ENCODE data around the gene ZNF667.

ZNF667 gene

DNA sequence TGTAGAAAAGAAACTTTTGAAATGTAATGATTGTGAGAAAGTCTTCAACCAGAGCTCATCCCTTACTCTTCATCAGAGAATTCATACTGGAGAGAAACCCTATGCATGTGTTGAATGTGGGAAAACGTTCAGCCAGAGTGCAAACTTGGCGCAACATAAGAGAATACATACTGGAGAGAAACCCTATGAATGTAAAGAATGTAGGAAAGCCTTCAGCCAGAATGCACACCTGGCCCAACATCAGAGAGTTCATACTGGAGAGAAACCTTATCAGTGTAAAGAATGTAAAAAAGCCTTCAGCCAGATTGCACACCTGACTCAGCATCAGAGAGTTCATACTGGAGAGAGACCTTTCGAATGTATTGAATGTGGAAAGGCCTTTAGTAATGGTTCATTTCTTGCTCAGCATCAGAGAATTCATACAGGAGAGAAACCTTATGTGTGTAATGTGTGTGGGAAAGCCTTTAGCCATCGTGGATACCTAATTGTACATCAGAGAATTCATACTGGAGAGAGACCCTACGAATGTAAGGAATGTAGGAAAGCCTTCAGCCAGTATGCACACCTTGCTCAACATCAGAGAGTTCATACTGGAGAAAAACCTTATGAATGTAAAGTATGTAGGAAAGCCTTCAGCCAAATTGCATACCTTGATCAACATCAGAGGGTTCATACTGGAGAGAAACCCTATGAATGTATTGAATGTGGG lies 53.7 kb downstream of the ZNF667 start:
- Mint-ChIP-seq H3K27me3 (no peaks in the 10 kb centered on the region), H3K4me1 (ENCODE audit: low read depth in 2 of 2) (no peaks in the 10 kb centered on the region), H3K27ac (no peak overlapping the region), H3K36me3 (ENCODE audit: insufficient read depth) (peaks cover 5% of the 10 kb centered on the region), H3K4me3 (no peak overlapping the region), H3K9me3 (peaks cover 13 to 18% of the 10 kb centered on the region in 2 donors)
- no peak for DNase-seq
- no peak for ATAC-seq (replicated peaks)

DNA sequence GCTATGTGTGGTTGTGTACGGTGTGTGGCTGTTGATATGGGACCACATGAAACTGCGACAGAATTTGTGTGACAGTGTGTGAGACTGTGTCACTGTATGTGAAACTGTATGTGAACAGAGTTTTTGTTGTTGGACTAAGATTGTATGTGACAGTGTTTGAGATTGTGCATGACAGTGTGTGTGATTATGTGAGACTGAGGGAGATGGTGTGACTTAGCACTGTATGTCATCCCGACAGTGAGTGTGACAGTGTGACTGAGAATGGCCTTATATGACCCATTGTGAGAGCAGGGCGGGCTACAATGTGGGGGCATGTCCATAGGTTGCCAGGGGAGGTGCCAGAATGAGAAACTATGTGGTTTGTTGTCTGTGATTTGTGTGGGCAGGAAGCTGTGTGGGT lies 72.1 kb downstream of the ZNF667 start:
- DNase-seq (no peak), ATAC-seq (replicated peaks) (no peak)
- Mint-ChIP-seq H3K4me1 (ENCODE audit: low read depth in 2 of 2) (peaks cover 20 to 21% of the 10 kb centered on the region in 2 donors), H3K27me3 (no peaks in the 10 kb centered on the region), H3K36me3 (ENCODE audit: insufficient read depth) (peaks cover 48% of the 10 kb centered on the region), H3K4me3 (peak overlapping the region; percentile 82 to 89), H3K9me3 (peaks cover 19 to 38% of the 10 kb centered on the region in 2 donors), H3K27ac (peak overlapping the region; percentile 87 to 96)

DNA sequence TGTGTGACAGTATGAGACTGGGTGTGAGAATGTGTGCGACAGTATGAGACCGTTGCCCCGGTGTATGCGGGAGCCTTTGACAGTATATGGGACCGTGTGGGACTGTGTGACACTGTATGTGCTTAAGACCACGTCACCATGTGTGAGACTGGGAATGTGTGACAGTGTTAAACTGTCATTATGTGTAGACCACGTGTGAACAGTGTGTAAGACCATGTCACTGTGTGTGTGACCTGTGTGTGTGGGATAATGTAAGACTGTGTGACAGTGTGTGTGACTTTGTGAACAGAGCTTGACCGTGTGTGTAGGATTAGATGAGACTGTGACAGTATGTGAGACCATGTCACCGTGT lies 72.5 kb downstream of the ZNF667 start:
- H3K36me3 Mint-ChIP-seq (ENCODE audit: insufficient read depth) = peaks cover 44% of the 10 kb centered on the region
- H3K9me3 Mint-ChIP-seq = peaks cover 19 to 39% of the 10 kb centered on the region in 2 donors
- H3K4me1 Mint-ChIP-seq (ENCODE audit: low read depth in 2 of 2) = peaks cover 20 to 21% of the 10 kb centered on the region in 2 donors
- DNase-seq (peak in 1 of 3 experiments; percentile 19), ATAC-seq (replicated peaks) (peak; percentile 36)
- H3K27me3 Mint-ChIP-seq = no peaks in the 10 kb centered on the region
- peak overlapping the region; percentile 82 to 89 for H3K4me3 Mint-ChIP-seq
- peak overlapping the region; percentile 87 to 96 for H3K27ac Mint-ChIP-seq

DNA sequence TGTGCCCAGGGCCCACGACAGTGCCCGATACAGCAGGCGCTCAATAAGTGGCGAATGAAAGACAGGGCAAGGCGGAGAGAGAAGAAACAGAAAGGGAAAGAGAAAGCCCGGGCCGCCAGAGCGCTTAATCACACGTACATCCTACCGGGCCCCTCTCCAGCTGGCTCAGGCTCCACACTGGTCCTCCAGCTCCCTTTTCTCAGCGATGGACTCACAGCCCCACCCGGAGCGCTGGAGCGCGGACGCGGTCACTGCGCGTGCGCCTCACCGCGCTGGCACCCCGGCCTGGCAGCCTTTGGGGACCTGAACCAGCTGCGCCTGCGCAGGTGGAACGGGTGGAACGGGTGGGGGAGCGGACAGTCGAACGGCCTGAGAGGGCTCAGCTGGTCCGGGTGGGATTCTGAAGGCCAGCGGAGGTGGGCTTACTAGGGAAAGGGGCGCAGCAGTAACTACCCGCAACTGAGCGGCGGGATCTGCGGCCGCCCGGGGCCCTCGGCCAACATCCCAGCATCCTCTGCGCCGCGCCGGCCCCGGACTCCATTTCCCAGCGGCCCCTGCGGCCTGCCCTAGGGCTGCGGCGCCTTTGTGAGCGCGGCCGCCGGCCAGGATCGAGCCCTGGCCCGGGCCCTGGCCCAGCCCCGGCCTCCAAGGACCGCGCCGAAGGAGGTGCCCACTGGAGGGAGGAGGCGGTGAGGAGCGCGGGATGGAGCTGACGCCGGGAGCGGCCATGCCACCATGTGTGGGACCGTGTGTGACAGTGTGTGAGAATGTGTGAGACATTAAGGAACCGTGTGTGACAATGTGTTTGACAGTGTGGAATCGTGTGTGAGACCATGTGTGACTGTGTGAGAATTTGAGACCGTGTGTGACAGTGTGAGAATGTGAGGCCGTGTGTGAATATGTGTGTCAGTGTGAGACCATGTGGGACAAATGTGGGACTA lies 73.1 kb downstream of the ZNF667 start, which contains the start of gene ZNF583:
TSS of gene ZNF583 (plus strand) at position 569 of the 941 bp plus-strand sequence. CDS start 2,783 bp downstream, outside the sequence.
- Mint-ChIP-seq H3K36me3 (ENCODE audit: insufficient read depth) (peaks cover 39% of the 10 kb centered on the region), H3K4me3 (peak within 1 kb of the TSS; percentile 82 to 89), H3K27ac (peak within 1 kb of the TSS; percentile 87 to 96), H3K27me3 (no peaks in the 10 kb centered on the region), H3K9me3 (peaks cover 18 to 37% of the 10 kb centered on the region in 2 donors), H3K4me1 (ENCODE audit: low read depth in 2 of 2) (peaks cover 20 to 21% of the 10 kb centered on the region in 2 donors)
- DNase-seq (peak; percentile 89 to 90 (median 89)), ATAC-seq (replicated peaks) (peak; percentile 81)

DNA sequence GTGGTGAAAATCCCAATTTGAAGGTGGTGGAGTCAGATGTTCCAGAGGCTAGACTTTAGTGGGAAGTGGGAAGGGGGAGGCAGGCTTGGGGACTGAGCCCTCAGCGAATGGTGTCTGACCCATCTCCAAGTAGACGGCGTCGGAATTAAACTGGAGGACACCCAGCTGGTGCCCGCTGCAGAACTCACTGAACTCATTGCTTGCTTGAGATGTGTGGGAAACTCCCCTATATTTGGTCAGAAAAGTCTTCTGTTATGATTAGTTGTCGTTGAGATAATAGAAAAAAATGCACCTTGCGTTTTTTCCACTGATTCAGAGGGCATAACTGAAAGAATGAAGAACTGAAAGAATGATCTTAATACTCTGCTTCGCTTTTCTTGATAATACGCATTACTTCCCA lies 73.9 kb downstream of the ZNF667 start:
- peaks cover 36% of the 10 kb centered on the region for H3K36me3 Mint-ChIP-seq (ENCODE audit: insufficient read depth)
- H3K4me3 Mint-ChIP-seq = peak overlapping the region; percentile 82 to 89
- H3K4me1 Mint-ChIP-seq (ENCODE audit: low read depth in 2 of 2) = peaks cover 20 to 21% of the 10 kb centered on the region in 2 donors
- H3K9me3 Mint-ChIP-seq = peaks cover 15 to 30% of the 10 kb centered on the region in 2 donors
- no peak for DNase-seq
- no peaks in the 10 kb centered on the region for H3K27me3 Mint-ChIP-seq
- no peak for ATAC-seq (replicated peaks)
- peak overlapping the region; percentile 87 to 96 for H3K27ac Mint-ChIP-seq

DNA sequence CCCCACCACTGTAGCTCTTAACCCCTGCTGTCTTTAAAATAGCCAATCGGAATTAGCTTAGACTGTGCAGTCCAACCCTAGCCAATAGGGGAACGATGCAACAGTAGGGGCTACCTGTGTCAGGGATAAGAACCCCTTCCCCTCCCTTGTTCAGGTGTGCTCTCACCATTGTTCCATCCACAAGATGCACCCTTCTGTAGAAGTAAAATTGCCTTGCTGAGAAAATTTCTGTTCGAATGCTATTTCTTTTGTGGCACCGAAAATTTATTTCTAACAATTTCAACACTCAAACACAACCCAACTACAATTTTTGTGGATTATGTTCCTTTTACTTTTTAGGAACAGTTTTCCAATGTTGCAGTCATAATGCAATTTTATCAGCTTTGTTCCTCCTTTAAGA lies 76.7 kb downstream of the ZNF667 start:
- H3K36me3 Mint-ChIP-seq (ENCODE audit: insufficient read depth) = peaks cover 27% of the 10 kb centered on the region
- H3K27me3 Mint-ChIP-seq = no peaks in the 10 kb centered on the region
- DNase-seq = no peak
- ATAC-seq (replicated peaks) = no peak
- no peak overlapping the region for H3K27ac Mint-ChIP-seq
- peaks cover 17 to 26% of the 10 kb centered on the region in 2 donors for H3K9me3 Mint-ChIP-seq
- peaks cover 17 to 18% of the 10 kb centered on the region in 2 donors for H3K4me1 Mint-ChIP-seq (ENCODE audit: low read depth in 2 of 2)
- H3K4me3 Mint-ChIP-seq = no peak overlapping the region

DNA sequence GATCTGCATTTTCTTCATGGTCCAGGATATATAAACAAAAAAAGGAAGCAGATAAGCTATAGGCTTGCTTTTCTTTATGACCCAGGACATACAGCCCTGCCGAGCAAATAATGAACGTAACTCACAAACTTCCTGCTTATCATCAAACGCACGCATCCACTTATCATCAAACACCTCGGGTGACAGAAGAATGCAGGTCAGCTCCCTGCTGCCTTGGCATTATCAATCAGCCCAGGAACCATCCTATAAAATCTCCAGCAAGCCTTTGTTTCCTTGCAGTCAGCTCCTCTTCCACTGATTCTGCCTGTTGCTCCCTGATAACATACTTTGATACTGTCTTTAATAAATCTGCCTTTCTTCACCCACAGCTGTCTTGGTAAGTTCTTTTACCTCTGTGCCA lies 78.3 kb downstream of the ZNF667 start:
- Mint-ChIP-seq H3K27me3 (no peaks in the 10 kb centered on the region), H3K4me1 (ENCODE audit: low read depth in 2 of 2) (peaks cover 4 to 7% of the 10 kb centered on the region in 2 donors), H3K4me3 (no peak overlapping the region), H3K27ac (no peak overlapping the region), H3K9me3 (peaks cover 11 to 19% of the 10 kb centered on the region in 2 donors), H3K36me3 (ENCODE audit: insufficient read depth) (peaks cover 23% of the 10 kb centered on the region)
- ATAC-seq (replicated peaks) = no peak
- no peak for DNase-seq

DNA sequence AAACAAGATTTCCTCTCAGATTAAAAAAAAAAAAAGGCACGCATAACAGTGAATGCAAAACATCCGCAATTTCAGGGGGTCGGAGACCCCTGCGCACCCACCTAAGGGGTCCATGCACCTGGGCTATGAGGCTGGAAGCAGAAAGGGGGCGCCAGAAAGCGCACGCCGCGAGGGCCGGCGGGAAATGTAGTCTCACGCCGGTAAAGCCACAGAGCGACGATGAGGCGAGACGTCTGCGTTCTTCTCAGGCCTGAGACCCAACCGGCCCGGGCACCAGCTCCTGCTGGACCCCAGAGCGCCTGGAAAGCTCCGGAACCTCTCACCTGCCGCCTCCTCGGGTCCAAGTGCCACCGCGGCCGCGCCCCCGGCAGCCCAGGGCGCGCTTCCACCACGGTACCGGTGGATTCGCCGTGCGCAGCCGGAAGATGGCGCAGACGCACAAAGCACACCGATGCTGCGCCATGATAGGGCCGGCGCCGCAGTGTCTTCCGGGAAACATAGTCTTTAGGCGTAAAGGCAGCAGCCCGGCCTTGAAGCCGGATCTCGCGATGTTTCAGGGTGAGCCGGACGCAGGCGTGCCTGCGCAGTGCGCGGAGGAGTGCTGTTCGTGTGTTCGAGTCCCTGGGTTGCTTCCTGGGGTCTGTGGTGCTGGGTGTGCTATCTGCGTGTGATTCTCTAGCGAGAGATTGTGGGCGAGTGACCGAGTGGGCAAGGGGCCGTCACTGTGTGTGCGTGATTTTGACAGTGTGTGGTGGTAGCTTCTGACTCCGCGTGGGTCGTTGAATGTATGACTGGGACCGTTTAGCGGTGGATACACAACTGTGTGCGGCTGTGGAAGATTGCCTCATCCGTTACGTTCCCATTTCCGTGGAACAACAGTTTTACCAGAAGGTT lies 83.8 kb downstream of the ZNF667 start, which contains the start of gene ZNF582:
TSS of gene ZNF582 (minus strand) at position 416 of the 894 bp plus-strand sequence. CDS start 1,782 bp downstream, outside the sequence.
- peak; percentile 96 for ATAC-seq (replicated peaks)
- Mint-ChIP-seq H3K27me3 (no peaks in the 10 kb centered on the region), H3K4me1 (ENCODE audit: low read depth in 2 of 2) (peaks cover 4 to 6% of the 10 kb centered on the region in 2 donors), H3K4me3 (peak within 1 kb of the TSS; percentile 91 to 92), H3K9me3 (peaks cover 12 to 18% of the 10 kb centered on the region in 2 donors), H3K27ac (peak within 1 kb of the TSS; percentile 97 to 98), H3K36me3 (ENCODE audit: insufficient read depth) (peaks cover 26% of the 10 kb centered on the region)
- DNase-seq = peak; percentile 86 to 88 (median 86)
